ENCODE results near the gene BTBD6. TPM values are rescaled to one million over a fixed set of nuclear protein-coding genes. Genes with fewer than 3 reads are reported as not detected.
"Not testable (repeated sequence)": the region's sequence is repeated elsewhere in the genome, so short reads cannot be mapped to it uniquely, and the experiment has no call there.

BTBD6 gene
- total and polyA plus RNA-seq, 8 donors = 4.3 to 44.5 (median 8.3) TPM

- no peaks in the 10 kb centered on the region for H3K27me3 ChIP-seq
- H3K36me3 ChIP-seq = no peaks in the 10 kb centered on the region
- no peak for TF ChIP-seq CTCF (IDR thresholded peaks at IDR 0.05)
- peaks cover 8 to 29% (median 29%) of the 10 kb centered on the region in 3 donors for H3K4me1 ChIP-seq
- no peak for ATAC-seq
- no peak overlapping the region for H3K27ac ChIP-seq
- DNase-seq = no peak
- 87 to 91% methylated on average over 6 of the region's 6 CpGs for WGBS, 2 donors
- H3K4me3 ChIP-seq = no peak overlapping the region
- no peaks in the 10 kb centered on the region for H3K9me3 ChIP-seq
- intact Hi-C loops (cut with DNase I) = no loop called here
- FAIRE-seq = no peak
Measured at GRCh38 chr14:105274637-105275036, 26.3 kb downstream of the BTBD6 start.

GRCh38 chr14:105275267-105275946 is 27.1 kb downstream of the BTBD6 start:
- H3K9me3 ChIP-seq = no peaks in the 10 kb centered on the region
- no peaks in the 10 kb centered on the region for H3K36me3 ChIP-seq
- H3K4me3 ChIP-seq = no peak overlapping the region
- intact Hi-C loops (cut with DNase I) = no loop called here
- peaks cover 8 to 29% (median 29%) of the 10 kb centered on the region in 3 donors for H3K4me1 ChIP-seq
- H3K27ac ChIP-seq = no peak overlapping the region
- ATAC-seq (peak in 1 of 4 donors; percentile 22), FAIRE-seq (no peak), DNase-seq (no peak)
- TF ChIP-seq CTCF (IDR thresholded peaks at IDR 0.05) = no peak
- no peaks in the 10 kb centered on the region for H3K27me3 ChIP-seq
- WGBS, 2 donors = 76 to 79% methylated on average over 16 of the region's 16 CpGs

- peaks cover 14 to 33% (median 29%) of the 10 kb centered on the region in 3 donors for H3K4me1 ChIP-seq
- 47 to 100% methylated on average over 2 to 4 of the region's 4 CpGs for WGBS, 2 donors
- H3K9me3 ChIP-seq; DNase-seq; FAIRE-seq; ATAC-seq; H3K36me3 ChIP-seq; intact Hi-C loops (cut with DNase I); H3K27ac ChIP-seq; H3K27me3 ChIP-seq; H3K4me3 ChIP-seq: not testable (repeated sequence)
Measured at GRCh38 chr14:105277448-105277847, 29.1 kb downstream of the BTBD6 start.

GRCh38 chr14:105279642-105280361 is 31.5 kb downstream of the BTBD6 start:
- no peak for ATAC-seq
- Histone ChIP-seq H3K36me3 (no peaks in the 10 kb centered on the region), H3K9me3 (no peaks in the 10 kb centered on the region), H3K27ac (no peak overlapping the region), H3K4me1 (peaks cover 18 to 25% (median 18%) of the 10 kb centered on the region in 3 donors), H3K4me3 (no peak overlapping the region), H3K27me3 (no peaks in the 10 kb centered on the region)
- WGBS, 2 donors = 90 to 91% methylated on average over 18 of the region's 18 CpGs
- DNase-seq = no peak
- intact Hi-C loops (cut with DNase I) = loop anchor here in 1 of 3 donors (10.0 kb wide), 2 partner anchors 75 to 195 kb away; no protein-coding TSS in a partner anchor
- FAIRE-seq = no peak
- TF ChIP-seq CTCF (IDR thresholded peaks at IDR 0.05) = no peak

- FAIRE-seq = no peak
- no peak for TF ChIP-seq CTCF (IDR thresholded peaks at IDR 0.05)
- Histone ChIP-seq H3K27ac (no peak overlapping the region), H3K4me1 (peaks cover 16 to 24% (median 20%) of the 10 kb centered on the region in 3 donors), H3K36me3 (no peaks in the 10 kb centered on the region), H3K4me3 (no peak overlapping the region), H3K9me3 (no peaks in the 10 kb centered on the region), H3K27me3 (no peaks in the 10 kb centered on the region)
- 80 to 84% methylated on average over 20 to 21 of the region's 21 CpGs for whole genome bisulfite sequencing, 2 donors
- intact Hi-C loops (cut with DNase I) = loop anchor here in 1 of 3 donors (10.0 kb wide), 2 partner anchors 74 to 196 kb away; no protein-coding TSS in a partner anchor
- peak in 1 of 6 donors; percentile 38 for DNase-seq
- no peak for ATAC-seq
Measured at GRCh38 chr14:105280525-105280924, 32.2 kb downstream of the BTBD6 start.

Data from pancreas (tissue), 10 donors.